Duodenal mucosa (tissue), 2 donors: ENCODE data around the gene PLAGL2.
A peak's percentile ranks its signal among the peaks of the same experiment; 100 is the strongest.

Experiments used
- H3K27ac ChIP-seq: one replicate; pipeline ENCODE4 v1.7.0; 2013; ENCODE audit warnings: low read depth, low read length
- H3K27me3 ChIP-seq, 2 donors: one replicate each; pipeline ENCODE4 v1.7.0; 2013; ENCODE audit warnings: low read length in 2 of 2, control low read depth in 1 of 2; ENCODE audit not compliant: insufficient read depth in 2 of 2, control insufficient read depth in 1 of 2
- H3K36me3 ChIP-seq, 2 donors: one replicate each; pipeline ENCODE4 v1.7.0; 2013; ENCODE audit warnings: low read length in 2 of 2, control low read depth in 1 of 2; ENCODE audit not compliant: insufficient read depth in 2 of 2, control insufficient read depth in 1 of 2
- H3K4me1 ChIP-seq, 2 donors: one replicate each; pipeline ENCODE4 v1.7.0; 2013; ENCODE audit warnings: low read length in 2 of 2, control low read depth in 1 of 2; ENCODE audit not compliant: insufficient read depth in 2 of 2, control insufficient read depth in 1 of 2
- H3K4me3 ChIP-seq, 2 donors: one replicate each; pipeline ENCODE4 v1.7.0; 2013; ENCODE audit warnings: low read length in 2 of 2, low read depth in 1 of 2
- H3K9ac ChIP-seq, 2 donors: one replicate each; pipeline ENCODE4 v1.7.0; 2013; ENCODE audit warnings: low read length in 2 of 2, low read depth in 1 of 2
- H3K9me3 ChIP-seq, 2 donors: one replicate each; pipeline ENCODE4 v1.7.0; 2013; ENCODE audit warnings: low read length in 2 of 2, control low read depth in 1 of 2; ENCODE audit not compliant: control insufficient read depth in 1 of 2

The PLAGL2 gene

DNA sequence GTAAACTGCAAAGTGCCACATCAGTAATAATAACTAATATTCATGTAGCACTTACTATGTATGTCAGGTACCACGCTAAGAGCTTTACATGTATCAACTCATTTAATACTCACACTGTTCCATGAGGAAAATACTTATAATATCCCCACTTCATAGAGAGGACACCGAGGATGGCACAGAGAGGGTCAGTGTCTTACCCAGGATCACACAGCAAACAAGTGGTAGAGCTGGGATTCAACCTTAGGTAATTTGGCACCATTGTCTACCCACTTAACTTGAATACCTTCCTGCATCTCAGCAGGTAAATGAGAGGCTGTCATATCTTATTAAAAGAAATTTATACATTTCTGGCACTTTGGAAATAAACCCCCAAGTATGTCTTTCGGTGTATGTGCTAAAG lies 8.2 kb upstream of the PLAGL2 start:
- no peak overlapping the region for H3K4me3 ChIP-seq
- H3K4me1 ChIP-seq = peaks cover 30% of the 10 kb centered on the region in 2 donors
- no peaks in the 10 kb centered on the region for H3K9me3 ChIP-seq
- no peak overlapping the region for H3K27ac ChIP-seq
- H3K36me3 ChIP-seq = peaks cover 34 to 45% of the 10 kb centered on the region in 2 donors
- H3K9ac ChIP-seq = peak overlapping the region in 1 of 2 donors; percentile 33
- no peaks in the 10 kb centered on the region for H3K27me3 ChIP-seq

- H3K27ac ChIP-seq = no peak overlapping the region
- peaks cover 30 to 36% of the 10 kb centered on the region in 2 donors for H3K4me1 ChIP-seq
- H3K36me3 ChIP-seq = peaks cover 33 to 46% of the 10 kb centered on the region in 2 donors
- H3K4me3 ChIP-seq = no peak overlapping the region
- no peaks in the 10 kb centered on the region for H3K9me3 ChIP-seq
- no peaks in the 10 kb centered on the region for H3K27me3 ChIP-seq
- H3K9ac ChIP-seq = no peak overlapping the region
These were observed 7.6 kb upstream of the PLAGL2 start for GRCh38 chr20:32215147-32215546.

DNA sequence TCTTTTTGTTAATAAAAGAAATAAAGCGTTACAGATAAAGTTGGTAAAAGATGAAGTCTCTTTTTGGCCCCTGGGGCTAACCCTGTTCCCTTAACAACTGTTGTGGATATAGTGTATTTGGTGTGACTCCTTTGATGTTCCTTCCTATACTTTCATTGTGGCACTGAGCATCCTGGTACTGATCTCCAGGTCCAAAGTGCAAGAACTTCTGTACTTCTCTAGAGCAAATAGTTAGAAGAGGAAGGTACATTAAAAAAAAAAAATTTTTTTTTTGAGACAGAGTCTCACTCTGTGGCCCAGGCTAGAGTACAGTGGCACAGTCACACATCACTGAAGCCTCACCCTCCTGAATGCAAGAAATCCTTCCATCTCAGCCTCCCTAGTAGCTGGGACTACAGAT lies 6.3 kb upstream of the PLAGL2 start:
- Histone ChIP-seq H3K27ac (no peak overlapping the region), H3K9me3 (no peaks in the 10 kb centered on the region), H3K4me3 (no peak overlapping the region), H3K36me3 (peaks cover 25 to 41% of the 10 kb centered on the region in 2 donors), H3K9ac (no peak overlapping the region), H3K4me1 (peaks cover 43 to 48% of the 10 kb centered on the region in 2 donors), H3K27me3 (no peaks in the 10 kb centered on the region)

DNA sequence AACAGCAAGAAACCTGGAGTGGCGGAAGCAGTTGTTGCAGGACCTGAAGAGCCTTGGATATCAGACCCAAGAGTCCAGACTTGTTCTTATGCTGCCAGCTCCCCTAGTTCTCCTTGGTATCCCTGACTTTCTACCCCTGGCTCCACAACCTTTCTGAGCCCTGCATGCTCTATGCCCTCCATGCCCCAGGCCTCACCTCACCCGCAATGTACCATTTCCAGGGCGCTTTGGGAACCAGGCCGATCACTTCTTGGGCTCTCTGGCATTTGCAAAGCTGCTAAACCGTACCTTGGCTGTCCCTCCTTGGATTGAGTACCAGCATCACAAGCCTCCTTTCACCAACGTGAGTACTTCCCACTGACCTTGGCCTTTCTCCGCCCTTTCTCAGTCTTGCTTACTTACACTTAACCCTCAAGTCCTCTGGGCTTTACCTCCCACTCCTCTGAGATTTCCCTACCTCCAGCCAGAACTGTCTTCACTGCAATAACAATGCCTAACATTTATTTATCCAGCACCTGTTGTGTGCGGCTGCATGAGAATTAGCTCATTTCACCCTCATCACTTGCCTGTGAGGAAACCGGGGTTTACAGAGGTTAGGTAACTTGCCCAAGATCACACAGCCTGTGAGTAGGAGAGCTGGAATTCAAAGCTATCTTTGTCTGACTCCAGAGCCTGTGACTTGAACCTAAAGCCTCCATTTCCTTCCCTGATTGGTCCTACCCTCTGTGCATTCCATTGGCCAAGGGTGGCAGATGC lies 2.5 kb upstream of the PLAGL2 start:
- Histone ChIP-seq H3K4me1 (peaks cover 38 to 48% of the 10 kb centered on the region in 2 donors), H3K9ac (peak overlapping the region; percentile 47 to 87)

GRCh38 chr20:32208499-32209154 lies 1.1 kb upstream of the PLAGL2 start:
- Histone ChIP-seq H3K4me3 (peak overlapping the region; percentile 95 to 97), H3K4me1 (peaks cover 51 to 62% of the 10 kb centered on the region in 2 donors), H3K27me3 (no peaks in the 10 kb centered on the region), H3K36me3 (peaks cover 10 to 22% of the 10 kb centered on the region in 2 donors), H3K9ac (peak overlapping the region; percentile 87 to 92), H3K9me3 (no peaks in the 10 kb centered on the region), H3K27ac (no peak overlapping the region)

More for the DNA sequence above, 2.5 kb upstream of the PLAGL2 start:
- H3K36me3 ChIP-seq = peaks cover 10 to 23% of the 10 kb centered on the region in 2 donors
- H3K4me3 ChIP-seq = peak overlapping the region in 1 of 2 donors; percentile 16
- H3K9me3 ChIP-seq = no peaks in the 10 kb centered on the region
- H3K27ac ChIP-seq = no peak overlapping the region
- no peaks in the 10 kb centered on the region for H3K27me3 ChIP-seq

DNA sequence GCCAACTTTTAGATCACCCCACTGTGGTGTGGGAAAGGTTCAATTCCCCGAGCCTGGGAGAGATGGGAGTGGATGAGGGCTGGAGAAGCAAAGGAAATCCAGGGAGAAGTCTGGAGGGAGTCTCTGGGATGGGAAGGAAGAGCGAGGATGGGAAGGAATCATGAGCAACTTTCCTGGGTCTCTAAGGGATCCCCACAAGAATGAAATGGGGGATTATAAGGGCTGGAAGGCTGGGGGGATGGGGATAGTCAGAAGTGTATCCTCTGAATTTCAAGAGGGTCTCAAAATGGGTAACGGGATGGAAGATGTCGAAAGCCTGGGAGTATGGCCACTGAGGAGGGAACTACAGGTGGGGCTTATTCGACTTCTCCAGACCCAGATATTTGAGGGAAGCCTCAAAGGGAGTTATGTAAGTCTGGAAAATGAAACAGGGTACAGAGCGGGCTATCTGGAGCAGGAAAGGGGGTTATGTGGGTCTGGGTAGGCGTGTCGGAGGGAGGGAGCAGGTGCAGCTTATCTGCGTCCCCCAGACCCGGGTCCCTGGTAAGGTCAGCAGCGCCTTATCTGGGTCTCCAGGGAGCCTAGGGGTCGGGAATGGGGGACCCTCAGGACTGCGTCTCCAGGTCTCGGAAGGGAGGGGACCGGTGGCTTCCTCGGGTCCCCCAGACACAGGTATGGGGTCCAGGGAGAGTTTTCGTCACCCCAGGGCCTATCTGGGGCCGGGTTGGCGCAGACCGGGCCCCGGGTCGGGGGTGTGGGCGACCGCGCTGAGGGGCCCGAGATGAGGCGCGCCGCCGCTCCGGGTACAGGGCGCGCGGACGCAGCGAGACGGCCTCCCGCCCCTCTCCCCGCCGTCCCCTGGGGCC lies 550 bp downstream of the PLAGL2 start:
- Histone ChIP-seq H3K4me1 (peaks cover 58 to 72% of the 10 kb centered on the region in 2 donors), H3K9me3 (no peaks in the 10 kb centered on the region), H3K36me3 (peaks cover 10 to 21% of the 10 kb centered on the region in 2 donors), H3K9ac (peak overlapping the region; percentile 87 to 99), H3K27me3 (no peaks in the 10 kb centered on the region), H3K4me3 (peak overlapping the region; percentile 93 to 95), H3K27ac (peak overlapping the region; percentile 63)

GRCh38 chr20:32205843-32206759 lies 1.4 kb downstream of the PLAGL2 start:
- Histone ChIP-seq H3K4me1 (peaks cover 58 to 72% of the 10 kb centered on the region in 2 donors), H3K4me3 (peak overlapping the region; percentile 93 to 95), H3K27me3 (no peaks in the 10 kb centered on the region), H3K36me3 (peaks cover 10 to 23% of the 10 kb centered on the region in 2 donors), H3K9ac (peak overlapping the region; percentile 87 to 99), H3K27ac (peak overlapping the region; percentile 63), H3K9me3 (no peaks in the 10 kb centered on the region)

- H3K4me1 ChIP-seq = peaks cover 58 to 68% of the 10 kb centered on the region in 2 donors
- H3K27me3 ChIP-seq = no peaks in the 10 kb centered on the region
- peak overlapping the region; percentile 93 to 95 for H3K4me3 ChIP-seq
- peak overlapping the region; percentile 87 to 99 for H3K9ac ChIP-seq
- H3K9me3 ChIP-seq = no peaks in the 10 kb centered on the region
- peak overlapping the region; percentile 13 for H3K27ac ChIP-seq
- H3K36me3 ChIP-seq = peaks cover 7 to 31% of the 10 kb centered on the region in 2 donors
These were observed 2.3 kb downstream of the PLAGL2 start for GRCh38 chr20:32205110-32205842.
